Immature natural killer cell (primary cell): ENCODE data around the gene TRPC3. TPM values are rescaled to one million over a fixed set of nuclear protein-coding genes. Genes with fewer than 3 reads are reported as not detected.

ENCODE experiments used
- DNase-seq, 3 donors: peaks; one replicate each; pipeline ENCODE4 v3.0.0; 2022; ENCODE audit warnings: mixed read lengths in 1 of 3
- H3K27ac Mint-ChIP-seq, 6 donors: one replicate each; pipeline ENCODE4 v1.8.0; 2020; ENCODE audit warnings: mixed read lengths in 6 of 6, mild to moderate bottlenecking in 5 of 6, inconsistent platforms in 4 of 6, moderate library complexity in 3 of 6
- H3K27me3 Mint-ChIP-seq, 3 donors: one replicate each; pipeline ENCODE4 v1.8.0; 2020 to 2021; ENCODE audit warnings: low read depth in 3 of 3, mild to moderate bottlenecking in 3 of 3, mixed read lengths in 3 of 3, moderate library complexity in 3 of 3, inconsistent platforms in 1 of 3
- H3K36me3 Mint-ChIP-seq, 3 donors: one replicate each; pipeline ENCODE4 v1.8.0; 2020; ENCODE audit warnings: mixed read lengths in 3 of 3, inconsistent platforms in 2 of 3, mild to moderate bottlenecking in 2 of 3
- H3K4me1 Mint-ChIP-seq, 2 donors: one replicate each; pipeline ENCODE4 v1.8.0; 2020; ENCODE audit warnings: inconsistent platforms in 2 of 2, mild to moderate bottlenecking in 2 of 2, mixed read lengths in 2 of 2, moderate library complexity in 1 of 2
- H3K4me3 Mint-ChIP-seq, 5 donors: one replicate each; pipeline ENCODE4 v1.8.0; 2020; ENCODE audit warnings: mild to moderate bottlenecking in 5 of 5, mixed read lengths in 5 of 5, inconsistent platforms in 3 of 5, moderate library complexity in 3 of 5
- H3K9me3 Mint-ChIP-seq, 6 donors: one replicate each; pipeline ENCODE4 v1.8.0; 2020; ENCODE audit warnings: mild to moderate bottlenecking in 6 of 6, mixed read lengths in 6 of 6, inconsistent platforms in 4 of 6, moderate library complexity in 3 of 6
- polyA plus RNA-seq, 3 donors: library from polyadenylated mRNA; unstranded; fragments of 300-500 nt; fragmentation: Illumina TruSeq; gene quantifications; one replicate each; pipeline ENCODE4 v1.2.3, GENCODE V29; 2021

The TRPC3 gene
- polyA plus RNA-seq, 3 donors from 2014 or later = 0.08 to 0.15 TPM; not detected in 1

DNA sequence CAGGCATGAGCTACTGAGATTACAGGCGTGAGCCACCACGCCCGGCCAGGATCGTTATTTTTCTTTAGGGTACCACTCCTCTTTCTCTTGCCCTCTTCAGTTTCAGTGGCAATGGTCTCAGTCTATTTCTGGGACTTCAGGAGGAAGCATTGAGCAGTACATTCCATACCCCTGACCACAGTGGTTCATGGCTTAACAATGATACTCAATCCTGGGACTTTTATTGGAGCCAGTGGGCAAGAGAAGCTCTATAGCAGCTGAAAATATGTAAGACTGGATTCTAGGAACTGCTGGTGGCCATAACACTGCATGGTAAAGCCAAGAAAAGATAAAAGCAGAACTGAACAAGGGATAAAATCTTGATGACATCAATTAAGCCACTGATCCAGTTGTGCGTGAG lies 122.3 kb downstream of the TRPC3 start:
- no peak overlapping the region for H3K4me3 Mint-ChIP-seq
- no peaks in the 10 kb centered on the region for H3K9me3 Mint-ChIP-seq
- no peaks in the 10 kb centered on the region for H3K27me3 Mint-ChIP-seq
- no peak overlapping the region for H3K27ac Mint-ChIP-seq
- no peak for DNase-seq
- peaks cover 0 to 4% of the 10 kb centered on the region in 2 donors for H3K4me1 Mint-ChIP-seq
- H3K36me3 Mint-ChIP-seq = peaks cover 6 to 12% (median 6%) of the 10 kb centered on the region in 3 donors

Other genes starting within 250 kb of the TRPC3 start
- gene SMIM43, start 186.9 kb downstream of the TRPC3 start, polyA plus RNA-seq = not detected
- 10 to 100 TPM; 26.1 to 39.3 (median 26.7) TPM for gene EXOSC9, start 150.7 kb downstream of the TRPC3 start, polyA plus RNA-seq
- under 1 TPM in 2 of 3 donors, not detected in 1; 0.80 to 0.91 TPM for gene CCNA2, start 128.2 kb downstream of the TRPC3 start, polyA plus RNA-seq
- gene BBS7, start 81.6 kb downstream of the TRPC3 start, polyA plus RNA-seq = 10 to 100 TPM in 1 of 3 donors, 1 to 10 TPM in 2; 6.5 to 10.2 (median 9.0) TPM
- gene BLTP1, start 200.3 kb upstream of the TRPC3 start, polyA plus RNA-seq = 10 to 100 TPM in 1 of 3 donors, 1 to 10 TPM in 2; 1.7 to 11.1 (median 3.3) TPM